Activated CD8-positive, alpha-beta T cell treated with anti-CD3 and anti-CD28 coated beads, Interleukin-2, amount 10 ng/mL, durations not matched to agents 7 days and 5 days (primary cell): ENCODE results near the gene CCL17. TPM values are rescaled to one million over a fixed set of nuclear protein-coding genes. Genes with fewer than 3 reads are reported as not detected.
A peak's percentile ranks its signal among the peaks of the same experiment; 100 is the strongest.

Source experiments
- ATAC-seq: fragments of 150-1000 bp; cut with Tn5 transposase; one replicate; pipeline ENCODE4 v1.10.0; 2021; ENCODE audit warnings: moderate library complexity
- CTCF ChIA-PET: fragments of 350-600 bp; sonication (Branson Sonifier 250); formaldehyde crosslinking; loops from one replicate; lab custom pipeline; 2021; ENCODE audit warnings: antibody characterized with exemption; lab: Charles Lee
- POLR2A ChIA-PET: fragments of 350-600 bp; sonication (Branson Sonifier 250); formaldehyde crosslinking; loops from one replicate; lab custom pipeline; 2021; ENCODE audit warnings: antibody characterized with exemption; lab: Charles Lee
- DNase-seq: peaks from one replicate; pipeline ENCODE4 v3.0.0-alpha.2; 2020
- H3K27ac Mint-ChIP-seq: one replicate; pipeline ENCODE4 v1.8.0; 2021; ENCODE audit warnings: mild to moderate bottlenecking, mixed read lengths
- H3K27me3 Mint-ChIP-seq: one replicate; pipeline ENCODE4 v1.8.0; 2021; ENCODE audit warnings: low read depth, mixed read lengths
- H3K36me3 Mint-ChIP-seq: one replicate; pipeline ENCODE4 v1.8.0; 2021; ENCODE audit warnings: low read depth, mixed read lengths
- H3K4me1 Mint-ChIP-seq: one replicate; pipeline ENCODE4 v1.8.0; 2021; ENCODE audit warnings: low read depth, mixed read lengths
- H3K4me3 Mint-ChIP-seq: one replicate; pipeline ENCODE4 v1.8.0; 2021; ENCODE audit warnings: mild to moderate bottlenecking, mixed read lengths
- H3K9me3 Mint-ChIP-seq: one replicate; pipeline ENCODE4 v1.8.0; 2022; ENCODE audit warnings: mixed read lengths; ENCODE audit not compliant: insufficient read depth
- total RNA-seq, 2 experiments: library from RNA; stranded (reverse); gene quantifications; one replicate each; pipeline ENCODE4 v1.2.3, GENCODE V29; 2021

Gene CCL17
- total RNA-seq, 2 experiments from 2014 or later = 0.50 TPM; not detected in 1

DNA sequence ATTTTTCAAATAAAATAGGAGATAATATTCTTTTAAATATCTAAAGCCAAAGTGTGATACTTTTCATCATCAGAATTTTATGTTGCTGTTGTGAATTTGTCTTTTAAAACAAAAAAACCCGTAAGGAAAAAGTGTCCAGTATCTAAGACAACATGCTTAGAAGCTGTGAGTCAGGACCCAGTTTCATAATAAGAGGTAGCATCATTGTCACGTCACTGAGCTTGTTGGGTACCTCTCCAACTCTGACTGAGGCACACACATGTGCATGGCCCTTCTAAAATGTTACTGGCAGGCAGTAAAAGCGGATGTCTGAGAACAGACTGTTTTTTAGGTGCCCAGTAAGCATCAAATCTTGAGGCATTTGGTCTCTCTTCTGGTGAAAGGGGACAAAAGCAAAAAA is 40.1 kb downstream of the CCL17 start:
- CTCF ChIA-PET = interaction anchor here (1.2 to 2.4 kb wide), 5 partner anchors 12 to 27 kb away, joined by 3 to 11 read pairs (median 5); partner anchors contain the start of gene POLR2C
- no peak overlapping the region for H3K4me3 Mint-ChIP-seq

DNA sequence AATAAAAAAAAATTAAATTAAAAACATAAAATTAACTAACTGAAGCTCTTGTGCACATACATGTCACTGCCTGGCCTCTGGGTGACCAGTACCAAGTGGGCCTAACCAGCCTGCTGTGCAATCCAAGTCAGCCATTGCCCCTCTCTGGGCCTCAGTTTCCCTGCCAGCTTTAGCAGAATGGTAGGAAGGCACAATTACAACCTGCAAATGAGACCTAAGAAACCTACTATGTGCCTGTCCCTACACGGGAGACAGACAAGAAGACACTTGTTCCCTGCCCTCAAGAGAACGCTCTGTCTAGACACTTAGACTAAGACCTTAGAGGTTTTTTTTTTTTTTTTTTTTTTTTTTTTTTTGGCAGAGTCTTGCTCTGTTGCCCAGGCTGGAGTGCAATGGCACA is 40.9 kb downstream of the CCL17 start:
- H3K4me1 Mint-ChIP-seq = peaks cover 28% of the 10 kb centered on the region
- ATAC-seq (no peak), DNase-seq (no peak)
- H3K4me3 Mint-ChIP-seq = peak overlapping the region; percentile 38
- no peak overlapping the region for H3K27ac Mint-ChIP-seq
- ChIA-PET POLR2A (interaction anchor here (1.3 kb wide), 1 partner anchor 21 kb away, joined by 4 read pairs; no protein-coding TSS in a partner anchor), CTCF (interaction anchor here (0.9 to 2.4 kb wide), 5 partner anchors 10 to 28 kb away, joined by 3 to 11 read pairs (median 4); partner anchors contain the start of gene POLR2C)
- H3K27me3 Mint-ChIP-seq = no peaks in the 10 kb centered on the region
- no peaks in the 10 kb centered on the region for H3K9me3 Mint-ChIP-seq
- peaks cover 32% of the 10 kb centered on the region for H3K36me3 Mint-ChIP-seq

More for the DNA sequence above, 40.1 kb downstream of the CCL17 start:
- DNase-seq = no peak
- H3K27me3 Mint-ChIP-seq = no peaks in the 10 kb centered on the region
- H3K27ac Mint-ChIP-seq = no peak overlapping the region
- POLR2A ChIA-PET = interaction anchor here (0.6 to 1.1 kb wide), 2 partner anchors 28 to 74 kb away, joined by 3 read pairs; no protein-coding TSS in a partner anchor
- peaks cover 26% of the 10 kb centered on the region for H3K4me1 Mint-ChIP-seq
- H3K36me3 Mint-ChIP-seq = peaks cover 38% of the 10 kb centered on the region
- ATAC-seq = no peak
- peaks cover 7% of the 10 kb centered on the region for H3K9me3 Mint-ChIP-seq

DNA sequence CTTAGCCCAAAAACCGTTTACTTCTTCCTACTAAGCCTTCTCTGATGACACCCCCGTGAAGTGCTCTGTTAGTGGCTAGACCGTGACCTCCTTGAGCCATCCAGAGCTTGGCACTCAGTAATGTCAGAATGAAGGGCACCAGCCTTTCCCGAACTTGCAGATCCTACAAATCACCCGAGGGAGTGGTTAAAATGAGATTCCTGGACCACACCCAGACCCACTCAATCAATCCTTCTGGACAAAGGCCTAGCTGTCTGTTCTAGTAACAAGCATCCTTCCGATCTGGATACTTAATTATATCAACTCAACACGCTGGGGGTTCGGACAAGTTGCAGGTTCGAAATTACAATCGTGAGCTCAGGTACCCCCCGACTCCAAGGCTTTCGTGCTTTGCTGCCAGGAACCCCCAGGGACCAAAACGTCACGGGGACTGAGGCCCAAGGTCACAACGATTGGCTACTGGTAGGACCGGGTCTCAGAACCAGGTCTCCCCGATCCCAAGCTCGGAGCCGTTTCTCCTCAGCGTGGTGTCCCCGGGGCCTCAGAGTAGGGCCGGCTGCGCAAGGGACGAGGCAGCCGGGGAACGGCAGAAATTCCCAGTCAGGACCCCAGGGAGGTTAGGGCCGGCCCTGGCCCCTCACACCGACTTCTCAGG is 42.1 kb downstream of the CCL17 start:
- CTCF ChIA-PET = interaction anchor here (0.9 to 4.3 kb wide), 14 partner anchors 8 to 201 kb away, joined by 3 to 38 read pairs (median 4); partner anchors contain the start of genes ADGRG5 and POLR2C
- Mint-ChIP-seq H3K4me3 (peak overlapping the region; percentile 93), H3K36me3 (peaks cover 25% of the 10 kb centered on the region), H3K4me1 (peaks cover 30% of the 10 kb centered on the region), H3K9me3 (no peaks in the 10 kb centered on the region), H3K27ac (peak overlapping the region; percentile 92), H3K27me3 (no peaks in the 10 kb centered on the region)
- ATAC-seq (peak; percentile 32), DNase-seq (peak; percentile 37)
- POLR2A ChIA-PET = interaction anchor here (0.6 to 2.3 kb wide), 20 partner anchors 7 to 201 kb away, joined by 3 to 20 read pairs (median 4); partner anchors contain the start of genes ARL2BP, DOK4 and POLR2C

DNA sequence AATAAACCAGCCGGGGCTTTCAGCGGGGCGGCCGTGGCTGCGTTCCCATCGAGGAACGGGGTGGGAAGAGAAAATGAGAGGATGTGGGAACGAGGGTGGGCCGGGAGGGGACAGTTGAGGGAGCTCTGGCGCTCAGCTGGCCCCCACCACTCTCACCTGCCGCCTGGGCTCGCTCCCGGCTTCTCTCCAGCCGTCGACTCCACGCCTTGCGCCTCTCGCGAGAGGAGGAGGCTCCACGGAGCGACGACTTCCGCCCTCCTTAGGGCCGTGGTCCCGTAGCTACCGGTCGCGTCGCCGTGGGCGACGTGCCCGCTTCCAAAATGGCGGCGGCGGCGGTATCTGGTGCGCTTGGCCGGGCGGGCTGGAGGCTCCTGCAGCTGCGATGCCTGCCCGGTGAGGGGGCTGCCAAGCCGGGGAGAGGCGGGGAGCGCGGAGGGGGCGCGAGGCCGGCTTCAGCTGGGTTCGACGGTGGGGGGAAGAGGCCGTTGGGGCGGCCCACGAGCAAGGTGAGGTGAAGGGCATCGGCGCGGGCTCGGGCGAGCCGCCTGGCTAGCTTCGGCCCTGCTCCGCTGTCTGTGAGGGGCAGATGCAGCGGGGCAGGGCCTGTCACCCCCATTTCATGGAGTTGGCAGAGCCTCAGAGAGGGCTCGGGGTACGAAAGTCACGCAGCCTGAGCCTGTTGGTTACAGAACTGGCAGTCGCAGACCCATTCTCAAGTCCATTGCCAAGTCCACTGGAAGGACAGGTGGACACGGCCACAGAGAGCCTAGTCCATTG is 42.8 kb downstream of the CCL17 start, which contains the start of the genes CIAPIN1 and COQ9:
TSS of gene CIAPIN1 (minus strand) at position 200 of the 777 bp plus-strand sequence. CDS start 6,457 bp downstream, outside the sequence.
TSS of gene COQ9 (plus strand) at position 294 of the 777 bp plus-strand sequence. CDS start at position 321, 27 bp downstream.
- POLR2A ChIA-PET = interaction anchor here (0.6 to 2.3 kb wide), 21 partner anchors 8 to 202 kb away, joined by 3 to 20 read pairs (median 4); partner anchors contain the start of genes ARL2BP, DOK4 and POLR2C

DNA sequence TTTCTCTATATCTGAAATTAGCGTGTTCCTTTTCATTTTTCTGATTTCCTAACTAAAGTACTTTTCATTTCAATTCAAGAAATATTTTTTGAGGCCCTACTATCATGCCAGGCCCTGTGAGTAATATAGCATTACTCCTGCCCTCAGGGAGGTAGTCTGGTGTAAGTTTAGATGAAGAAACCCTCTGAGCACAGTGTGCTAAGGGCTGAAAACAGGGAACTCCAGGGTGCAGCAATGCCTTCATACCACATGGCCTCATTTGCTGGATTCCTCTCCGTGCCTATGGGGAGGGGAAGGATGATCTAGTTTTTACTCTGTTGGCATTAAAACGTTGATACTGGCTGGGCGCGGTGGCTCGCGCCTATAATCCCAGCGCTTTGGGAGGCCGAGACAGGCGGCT is 47.5 kb downstream of the CCL17 start:
- H3K4me1 Mint-ChIP-seq = peaks cover 14% of the 10 kb centered on the region
- peaks cover 50% of the 10 kb centered on the region for H3K36me3 Mint-ChIP-seq
- DNase-seq (no peak), ATAC-seq (no peak)
- H3K27ac Mint-ChIP-seq = no peak overlapping the region
- CTCF ChIA-PET = interaction anchor here (1.1 kb wide), 2 partner anchors 9 to 10 kb away, joined by 3 to 5 read pairs; partner anchors contain the start of gene POLR2C
- no peaks in the 10 kb centered on the region for H3K27me3 Mint-ChIP-seq
- POLR2A ChIA-PET = no interaction called here
- no peak overlapping the region for H3K4me3 Mint-ChIP-seq
- H3K9me3 Mint-ChIP-seq = no peaks in the 10 kb centered on the region

More for the DNA sequence above, 42.8 kb downstream of the CCL17 start, which contains the start of the genes CIAPIN1 and COQ9:
- CTCF ChIA-PET = interaction anchor here (0.9 to 4.3 kb wide), 14 partner anchors 9 to 201 kb away, joined by 3 to 38 read pairs (median 4); partner anchors contain the start of genes ADGRG5 and POLR2C
- peak; percentile 96 for DNase-seq
- Mint-ChIP-seq H3K9me3 (no peaks in the 10 kb centered on the region), H3K4me3 (peak within 1 kb of the TSS; percentile 93), H3K27ac (peak within 1 kb of the TSS; percentile 92), H3K27me3 (no peaks in the 10 kb centered on the region), H3K36me3 (peaks cover 27% of the 10 kb centered on the region), H3K4me1 (peaks cover 30% of the 10 kb centered on the region)
- ATAC-seq = peak; percentile 99

DNA sequence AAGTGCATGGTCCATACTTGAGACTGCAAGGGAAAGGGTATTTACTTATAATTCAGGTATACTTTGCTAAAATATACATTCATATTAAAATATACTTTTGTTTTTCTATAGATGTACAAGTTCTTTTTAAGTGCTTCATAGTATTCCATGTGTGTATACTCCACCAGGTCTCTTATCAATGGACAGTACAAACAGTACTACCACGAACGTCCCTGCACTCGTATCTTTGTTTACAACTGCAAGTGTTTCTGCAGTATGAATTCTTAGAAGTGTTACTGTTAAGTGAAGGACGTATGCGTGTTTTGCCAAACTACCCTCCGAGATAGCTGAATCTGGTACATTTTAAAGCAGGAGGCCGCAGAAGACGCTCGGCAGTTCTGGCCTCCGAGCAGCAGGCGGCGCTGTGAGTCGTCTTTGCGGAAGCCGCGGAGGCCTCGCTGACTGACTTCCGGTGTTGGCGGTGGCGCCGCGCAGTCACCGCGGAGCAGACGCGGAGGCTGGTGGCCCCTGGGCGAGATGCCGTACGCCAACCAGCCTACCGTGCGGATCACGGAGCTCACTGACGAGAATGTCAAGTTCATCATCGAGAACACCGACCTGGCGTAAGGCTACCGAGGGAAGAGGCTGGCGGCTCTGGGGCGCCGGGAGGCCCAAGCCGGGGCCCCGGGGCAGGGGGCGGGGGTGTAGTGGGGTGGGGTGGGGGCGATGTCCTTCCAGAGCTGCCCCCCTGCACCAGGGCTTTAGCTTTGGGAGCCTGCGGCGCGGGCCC is 57.8 kb downstream of the CCL17 start, which contains the start of gene POLR2C:
TSS of gene POLR2C (plus strand) at position 471 of the 769 bp plus-strand sequence. CDS start at position 517, 46 bp downstream.
- H3K9me3 Mint-ChIP-seq = no peaks in the 10 kb centered on the region
- peak within 1 kb of the TSS; percentile 100 for H3K27ac Mint-ChIP-seq
- H3K36me3 Mint-ChIP-seq = peaks cover 40% of the 10 kb centered on the region
- no peaks in the 10 kb centered on the region for H3K27me3 Mint-ChIP-seq
- CTCF ChIA-PET = interaction anchor here (0.6 to 6.6 kb wide), 28 partner anchors 9 to 273 kb away, joined by 3 to 63 read pairs (median 6); partner anchors contain the start of genes ADGRG5, CIAPIN1, COQ9 and DOK4
- POLR2A ChIA-PET = interaction anchor here (0.6 to 2.4 kb wide), 13 partner anchors 9 to 160 kb away, joined by 3 to 20 read pairs (median 5); partner anchors contain the start of genes ADGRG5, CIAPIN1, COQ9 and DOK4
- DNase-seq (peak; percentile 95), ATAC-seq (peak; percentile 97)
- H3K4me1 Mint-ChIP-seq = peaks cover 29% of the 10 kb centered on the region
- H3K4me3 Mint-ChIP-seq = peak within 1 kb of the TSS; percentile 100

DNA sequence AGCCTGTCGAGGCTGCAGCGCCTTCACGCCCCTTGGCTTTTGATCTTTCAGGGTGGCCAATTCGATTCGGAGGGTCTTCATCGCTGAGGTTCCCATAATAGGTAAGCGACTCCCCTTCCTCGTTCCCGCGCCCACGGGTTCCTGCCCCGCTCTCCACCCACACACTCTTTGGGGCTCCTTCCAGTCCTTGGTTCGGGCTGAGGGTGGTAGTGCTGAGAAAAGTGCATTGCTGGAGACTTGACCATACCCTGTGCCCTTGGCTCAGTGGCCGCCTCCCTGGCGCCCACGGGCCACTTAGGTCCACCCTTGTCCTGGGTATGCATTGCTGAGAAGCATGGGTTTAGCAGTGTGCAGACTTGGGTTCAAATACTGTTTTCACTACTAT is 58.4 kb downstream of the CCL17 start:
- Mint-ChIP-seq H3K36me3 (peaks cover 41% of the 10 kb centered on the region), H3K9me3 (no peaks in the 10 kb centered on the region), H3K4me1 (peaks cover 29% of the 10 kb centered on the region), H3K27me3 (no peaks in the 10 kb centered on the region), H3K4me3 (peak overlapping the region; percentile 100), H3K27ac (peak overlapping the region; percentile 100)
- ATAC-seq = peak; percentile 55
- POLR2A ChIA-PET = interaction anchor here (1.0 to 2.4 kb wide), 8 partner anchors 8 to 80 kb away, joined by 4 to 20 read pairs (median 6); partner anchors contain the start of genes ADGRG5, CIAPIN1, COQ9 and DOK4
- CTCF ChIA-PET = interaction anchor here (0.6 to 6.6 kb wide), 23 partner anchors 8 to 159 kb away, joined by 3 to 63 read pairs (median 6); partner anchors contain the start of genes ADGRG5, CIAPIN1, COQ9 and DOK4
- no peak for DNase-seq

DNA sequence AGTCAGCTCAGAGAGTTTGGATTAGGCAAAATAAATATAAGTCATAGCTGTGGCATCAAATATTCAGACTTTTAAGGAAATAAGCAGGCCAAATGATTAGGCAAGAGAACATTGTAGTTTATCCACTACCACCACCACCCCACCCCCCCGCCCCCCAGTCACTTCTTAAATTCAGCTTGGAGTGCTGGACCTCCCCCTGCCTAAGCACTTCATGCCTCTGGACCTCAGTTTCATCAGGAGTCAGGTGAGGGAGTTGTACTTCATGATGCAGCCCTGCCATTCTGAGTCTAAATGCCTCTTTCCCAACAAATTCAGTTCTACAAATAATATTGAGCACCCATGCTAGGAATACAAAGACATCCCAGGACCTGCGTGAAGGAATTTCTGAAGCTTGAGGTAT is 60.0 kb downstream of the CCL17 start:
- H3K4me3 Mint-ChIP-seq = no peak overlapping the region
- H3K9me3 Mint-ChIP-seq = no peaks in the 10 kb centered on the region
- H3K4me1 Mint-ChIP-seq = peaks cover 29% of the 10 kb centered on the region
- H3K36me3 Mint-ChIP-seq = peaks cover 50% of the 10 kb centered on the region
- no peak for ATAC-seq
- no peak for DNase-seq
- ChIA-PET CTCF (interaction anchor here (1.2 to 6.6 kb wide), 4 partner anchors 11 to 164 kb away, joined by 4 to 63 read pairs (median 20); partner anchors contain the start of gene DOK4), POLR2A (interaction anchor here (0.9 to 1.6 kb wide), 3 partner anchors 9 to 17 kb away, joined by 3 to 6 read pairs (median 4); partner anchors contain the start of genes CIAPIN1 and COQ9)
- no peak overlapping the region for H3K27ac Mint-ChIP-seq
- no peaks in the 10 kb centered on the region for H3K27me3 Mint-ChIP-seq
